ENCODE measurements around the gene CCDC9B. TPM values are rescaled to one million over a fixed set of nuclear protein-coding genes. Genes with fewer than 3 reads are reported as not detected.

CCDC9B gene
- total RNA-seq, 3 donors from 2014 or later = 34.9 to 204 (median 37.2) TPM

GRCh38 chr15:40377606-40378005 is 36.9 kb upstream of the CCDC9B start:
- no peak for ATAC-seq
- intact Hi-C loops (cut with DNase I, micrococcal nuclease) = no loop called here
- Histone ChIP-seq H3K4me1 (ENCODE audit: low read depth) (no peaks in the 10 kb centered on the region), H3K4me3 (no peak overlapping the region), H3K36me3 (ENCODE audit: low read depth) (no peaks in the 10 kb centered on the region), H3K9me3 (no peaks in the 10 kb centered on the region)
- no peak for DNase-seq
- no peak for TF ChIP-seq CTCF (IDR thresholded peaks at IDR 0.05)

- Histone ChIP-seq H3K4me3 (no peak overlapping the region), H3K36me3 (ENCODE audit: low read depth) (no peaks in the 10 kb centered on the region), H3K9me3 (no peaks in the 10 kb centered on the region), H3K4me1 (ENCODE audit: low read depth) (peaks cover 4% of the 10 kb centered on the region)
- intact Hi-C loops (cut with DNase I, micrococcal nuclease) = loop anchor here in 1 of 2 donors (5.0 kb wide), 1 partner anchor 54 kb away; no protein-coding TSS in a partner anchor
- TF ChIP-seq CTCF (IDR thresholded peaks at IDR 0.05) = no peak
- no peak for ATAC-seq
- no peak for DNase-seq
These were observed 32.2 kb upstream of the CCDC9B start for GRCh38 chr15:40372981-40373380.

- intact Hi-C loops (cut with DNase I, micrococcal nuclease) = loop anchor here in 1 of 2 donors (5.0 kb wide), 1 partner anchor 57 kb away; no protein-coding TSS in a partner anchor
- Histone ChIP-seq H3K9me3 (no peaks in the 10 kb centered on the region), H3K4me3 (no peak overlapping the region), H3K4me1 (ENCODE audit: low read depth) (peaks cover 15% of the 10 kb centered on the region), H3K36me3 (ENCODE audit: low read depth) (no peaks in the 10 kb centered on the region)
- ATAC-seq (no peak), DNase-seq (no peak)
- TF ChIP-seq CTCF (IDR thresholded peaks at IDR 0.05) = no peak
These were observed 29.2 kb upstream of the CCDC9B start for GRCh38 chr15:40369971-40370370.

GRCh38 chr15:40369474-40369869 is 28.7 kb upstream of the CCDC9B start:
- DNase-seq (peak in 1 of 3 donors; percentile 40), ATAC-seq (no peak)
- no peak for TF ChIP-seq CTCF (IDR thresholded peaks at IDR 0.05)
- Histone ChIP-seq H3K9me3 (no peaks in the 10 kb centered on the region), H3K4me1 (ENCODE audit: low read depth) (peaks cover 15% of the 10 kb centered on the region), H3K36me3 (ENCODE audit: low read depth) (no peaks in the 10 kb centered on the region), H3K4me3 (no peak overlapping the region)
- intact Hi-C loops (cut with DNase I, micrococcal nuclease) = no loop called here

GRCh38 chr15:40368719-40369473 is 28.2 kb upstream of the CCDC9B start:
- no peak for TF ChIP-seq CTCF (IDR thresholded peaks at IDR 0.05)
- H3K36me3 ChIP-seq (ENCODE audit: low read depth) = no peaks in the 10 kb centered on the region
- peak in 2 of 3 donors; percentile 40 to 56 for DNase-seq
- no peak for ATAC-seq
- intact Hi-C loops (cut with DNase I, micrococcal nuclease) = no loop called here
- no peak overlapping the region for H3K4me3 ChIP-seq
- peaks cover 19% of the 10 kb centered on the region for H3K4me1 ChIP-seq (ENCODE audit: low read depth)
- H3K9me3 ChIP-seq = no peaks in the 10 kb centered on the region

Data from mucosa of descending colon (tissue), 3 donors.